CD4-positive, alpha-beta T cell treated with Interferon gamma for 1 hour (primary cell): ENCODE measurements around the gene SHB.

Experiments
- DNase-seq: peaks from one replicate; pipeline ENCODE4 v3.0.0-alpha.2; 2020

The SHB gene

DNA sequence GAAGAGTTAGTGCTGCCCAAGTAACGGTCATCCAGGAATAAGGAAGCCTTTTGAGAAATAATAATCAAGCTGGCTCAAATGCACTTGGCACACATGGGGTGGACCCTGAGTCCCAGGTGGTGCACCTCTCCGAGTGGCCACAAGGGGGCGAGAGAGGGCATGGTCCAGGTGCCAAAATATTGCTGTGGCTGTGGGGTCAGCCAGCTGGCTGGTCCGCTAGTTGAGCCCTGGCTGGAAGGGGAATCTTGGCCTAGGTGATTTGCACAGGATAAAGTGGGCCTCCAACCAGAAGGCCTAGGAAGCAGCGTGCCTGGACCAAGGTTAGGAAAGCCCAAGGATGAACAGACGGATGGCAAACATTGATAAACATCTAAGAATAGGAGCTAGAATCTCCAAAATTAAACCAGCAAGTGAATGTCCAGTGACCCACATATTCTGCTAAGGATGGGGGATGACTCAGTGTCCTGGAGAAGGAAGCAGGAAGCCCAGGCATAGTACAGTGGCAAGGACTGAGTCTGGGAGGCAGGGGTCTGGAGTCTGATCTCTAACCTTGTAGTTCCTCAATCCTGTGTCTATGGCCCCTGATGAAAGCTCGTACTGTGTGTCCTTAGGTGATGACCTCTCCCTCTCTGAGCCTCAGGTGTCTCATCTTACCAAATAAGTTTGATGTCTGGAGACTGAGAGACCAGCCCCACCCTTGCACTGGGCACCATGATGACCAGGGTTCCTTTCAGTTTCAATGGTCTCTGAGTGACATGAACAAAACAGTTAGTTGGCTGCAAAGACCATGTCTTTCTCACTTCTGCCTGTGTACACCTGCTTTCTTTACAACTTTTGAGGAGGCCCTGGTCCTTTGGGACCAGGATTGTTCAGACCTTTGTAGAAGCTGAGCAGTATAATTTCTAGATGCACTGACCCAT, 19.2 kb upstream of the SHB start:
- DNase-seq = peak; percentile 47

DNA sequence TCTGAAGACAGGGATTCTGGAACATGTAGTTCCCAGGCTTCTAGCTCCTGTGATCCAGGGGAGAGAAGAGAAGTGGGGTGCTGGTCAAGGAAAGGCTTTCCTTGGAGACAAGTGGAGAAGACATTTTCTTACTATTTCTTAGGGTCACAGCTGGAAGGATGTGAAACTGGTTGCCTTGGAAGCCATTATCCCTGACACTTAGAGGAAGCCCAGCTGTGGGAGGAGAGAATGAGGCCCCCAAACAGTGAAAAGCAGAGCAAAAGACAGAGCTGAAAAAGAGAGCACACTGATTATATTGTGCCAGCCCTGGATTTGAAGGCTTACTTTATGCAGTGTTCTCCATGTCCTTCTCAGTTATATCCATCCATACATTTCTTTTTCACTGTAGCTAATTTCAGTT, 17.5 kb upstream of the SHB start:
- DNase-seq = no peak

DNA sequence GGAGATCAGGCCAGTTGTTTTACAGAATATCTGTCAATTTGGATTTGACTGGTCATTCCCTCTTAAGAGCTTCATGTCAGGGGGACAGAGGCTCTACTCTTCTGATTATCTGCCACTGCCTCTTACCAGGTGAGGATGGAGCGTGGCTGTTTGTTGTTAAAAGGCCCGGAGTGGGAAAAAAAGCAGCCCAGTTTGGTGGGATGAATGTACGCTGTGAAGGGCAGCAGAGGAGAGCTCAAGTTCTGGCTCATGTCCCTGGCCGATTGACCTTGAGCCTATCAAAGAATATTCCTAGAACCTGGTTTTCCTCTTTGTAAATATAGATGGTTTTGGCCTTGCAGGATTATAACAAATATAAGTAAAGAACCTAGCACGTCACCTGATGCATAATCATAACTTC, 16.3 kb upstream of the SHB start:
- DNase-seq = no peak

DNA sequence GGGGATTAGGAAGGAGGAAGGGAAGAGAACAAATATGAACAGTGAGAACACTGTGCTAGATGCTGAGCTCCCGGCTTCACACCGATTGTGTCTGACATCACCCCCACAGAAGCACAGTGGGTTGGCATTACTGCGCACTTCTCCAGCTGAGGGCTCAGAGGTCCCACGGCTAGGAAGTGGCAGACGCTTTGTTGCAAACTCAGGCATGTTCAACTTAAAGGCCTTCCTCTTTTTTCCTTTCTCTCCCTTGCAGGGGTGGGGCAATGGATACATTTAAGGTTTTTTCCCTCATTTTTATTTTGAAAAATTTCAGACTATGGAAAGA, 15.5 kb upstream of the SHB start:
- DNase-seq = peak; percentile 14

DNA sequence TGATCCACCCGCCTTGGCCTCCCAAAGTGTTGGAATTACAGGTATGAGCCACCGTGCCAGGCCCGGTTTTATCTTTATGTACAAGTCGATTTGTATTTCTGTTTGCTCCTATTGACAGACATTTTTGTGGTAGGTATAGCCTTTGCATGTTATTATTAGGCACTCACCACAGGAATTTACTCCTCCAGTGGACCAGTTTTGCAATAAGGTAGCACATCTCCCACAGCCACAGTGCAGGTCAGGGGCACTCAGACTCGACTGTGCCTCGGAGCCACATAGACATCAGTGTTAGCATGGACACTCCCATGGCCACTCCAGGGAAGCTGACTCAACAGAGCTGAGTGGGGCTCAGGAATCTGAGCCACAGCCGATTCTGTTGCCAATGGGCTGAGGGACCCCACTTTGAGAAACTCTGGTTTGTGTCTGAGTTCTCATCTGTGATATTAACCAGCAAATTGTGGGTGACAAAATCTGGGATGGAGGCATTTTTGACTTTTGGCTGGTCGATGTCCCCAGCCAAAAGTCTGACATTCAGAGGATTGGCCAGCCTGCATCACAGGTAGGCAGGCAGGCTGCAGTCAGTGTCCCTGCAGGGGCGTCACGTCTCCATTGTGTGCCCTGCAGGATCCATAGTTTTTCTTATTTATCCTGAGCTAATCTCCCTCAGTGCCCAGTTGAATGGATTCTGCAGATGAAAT, 15.0 kb upstream of the SHB start:
- DNase-seq = no peak

DNA sequence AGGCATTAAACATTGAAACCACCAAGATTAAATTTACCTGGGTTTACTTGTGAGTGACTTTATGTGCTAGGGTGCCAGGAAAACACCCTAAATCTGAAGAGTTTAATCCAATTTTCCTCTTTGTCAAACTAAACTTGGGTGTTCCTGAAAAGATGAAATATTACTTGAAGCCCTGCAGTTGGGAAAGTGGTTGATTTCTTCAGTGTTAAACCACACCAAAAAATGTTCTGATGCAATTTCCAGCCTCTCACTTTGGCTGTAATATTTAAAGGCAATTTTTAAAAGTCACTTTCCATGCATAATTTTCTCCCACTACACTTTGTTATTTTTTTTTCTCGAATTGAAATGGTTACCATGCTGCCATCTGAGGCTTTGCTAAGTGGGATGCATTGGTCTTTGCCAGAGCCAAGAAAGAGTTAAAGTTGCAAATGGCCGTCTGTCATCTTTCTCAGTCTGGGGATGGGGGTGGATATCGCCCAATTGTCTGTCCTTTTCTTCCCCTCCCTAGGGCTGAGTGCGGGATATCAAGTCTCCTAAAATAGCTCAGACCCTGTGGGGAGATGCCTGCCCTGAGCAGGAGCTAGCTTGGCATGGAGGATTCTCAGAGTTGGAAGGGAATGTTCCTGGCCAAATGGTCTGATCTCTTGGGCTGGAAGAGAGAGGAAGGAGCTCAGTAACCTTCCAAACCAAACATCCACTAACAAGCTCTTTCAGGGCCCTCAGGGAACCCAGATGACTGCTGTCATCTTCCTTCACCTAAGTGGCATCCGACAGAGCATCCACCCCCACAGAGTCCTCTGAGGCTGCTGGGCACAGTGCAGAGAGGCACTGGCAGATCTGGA, 13.6 kb upstream of the SHB start:
- DNase-seq = no peak

DNA sequence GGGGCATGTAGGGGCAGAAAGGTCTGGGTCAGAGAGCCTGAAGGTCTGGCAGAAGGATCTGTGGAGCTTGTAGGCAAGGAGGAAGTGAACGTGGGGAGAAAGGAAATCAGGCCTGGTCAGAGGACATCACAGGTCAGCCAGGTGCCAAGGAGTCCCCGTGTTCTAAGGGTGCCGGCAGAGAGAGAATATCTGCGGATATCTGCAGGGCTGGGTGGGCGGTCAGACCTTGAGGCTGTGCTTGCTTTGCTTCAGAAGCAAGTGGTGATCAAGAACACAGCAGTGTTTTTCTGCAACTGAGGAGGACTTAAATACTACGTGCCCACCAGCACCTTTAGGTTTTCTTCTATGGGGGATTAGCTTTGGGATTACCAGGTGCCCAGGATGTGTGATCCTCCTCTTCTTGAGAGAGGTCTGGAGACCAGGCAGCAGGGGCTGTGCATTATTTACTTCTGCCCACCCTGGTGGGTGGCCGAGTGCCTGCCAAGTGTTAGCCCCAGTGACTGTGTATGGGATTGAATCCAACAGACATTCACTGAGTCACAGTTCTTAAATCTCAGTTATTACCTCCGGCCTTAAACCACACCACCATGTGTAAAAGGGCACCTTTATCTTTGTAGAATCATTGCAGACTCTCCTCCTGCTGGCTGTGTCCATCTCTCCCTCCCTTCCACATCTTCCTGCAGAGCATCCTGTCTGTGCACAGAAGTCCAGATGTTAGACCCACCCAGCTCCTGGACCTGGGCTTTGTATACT, 12.5 kb upstream of the SHB start:
- DNase-seq = no peak

DNA sequence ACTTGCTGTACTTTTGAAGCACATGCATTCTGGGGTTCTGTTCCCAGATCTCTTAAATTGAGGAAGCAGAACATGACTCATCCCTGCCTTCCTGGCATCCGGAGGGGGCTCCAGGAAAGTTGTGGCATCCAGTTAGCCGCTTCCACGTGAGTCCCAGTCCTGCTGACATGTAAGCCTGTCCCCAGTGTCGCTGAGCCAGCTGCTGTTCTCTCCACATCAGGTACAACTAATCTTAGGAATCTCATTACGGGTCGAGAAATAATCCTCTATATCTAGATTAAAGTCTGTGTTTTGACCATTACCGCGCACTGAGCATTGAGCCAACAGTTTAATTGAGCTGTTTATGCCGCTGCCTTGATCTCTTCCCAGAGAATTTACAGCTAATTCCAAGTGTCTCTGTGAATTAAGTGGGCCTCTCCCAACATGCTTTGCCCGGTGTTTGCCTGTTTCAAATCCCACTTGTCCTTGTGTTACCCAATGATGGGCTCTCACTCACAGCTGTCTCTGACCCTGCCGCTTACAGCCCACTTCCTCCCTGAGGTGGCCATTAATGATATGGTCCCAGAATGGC, 10.5 kb upstream of the SHB start:
- DNase-seq = peak; percentile 14

DNA sequence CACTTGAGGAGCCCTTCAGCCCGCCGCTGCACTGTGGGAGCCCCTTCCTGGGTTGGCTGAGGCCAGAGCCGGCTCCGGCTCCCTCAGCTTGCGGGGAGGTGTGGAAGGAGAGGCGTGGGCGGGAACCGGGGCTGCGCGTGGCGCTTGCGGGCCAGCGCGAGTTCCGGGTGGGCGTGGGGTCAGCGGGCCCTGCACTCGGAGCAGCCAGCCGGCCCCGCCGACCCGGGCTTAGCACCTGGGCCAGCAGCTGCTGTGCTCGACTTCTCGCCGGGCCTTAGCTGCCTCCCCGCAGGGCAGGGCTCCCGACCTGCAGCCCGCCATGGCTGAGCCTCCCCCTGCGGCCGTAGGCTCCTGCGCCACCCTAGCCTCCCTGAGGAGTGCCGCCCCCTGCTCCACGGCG, 6.2 kb upstream of the SHB start:
- no peak for DNase-seq

DNA sequence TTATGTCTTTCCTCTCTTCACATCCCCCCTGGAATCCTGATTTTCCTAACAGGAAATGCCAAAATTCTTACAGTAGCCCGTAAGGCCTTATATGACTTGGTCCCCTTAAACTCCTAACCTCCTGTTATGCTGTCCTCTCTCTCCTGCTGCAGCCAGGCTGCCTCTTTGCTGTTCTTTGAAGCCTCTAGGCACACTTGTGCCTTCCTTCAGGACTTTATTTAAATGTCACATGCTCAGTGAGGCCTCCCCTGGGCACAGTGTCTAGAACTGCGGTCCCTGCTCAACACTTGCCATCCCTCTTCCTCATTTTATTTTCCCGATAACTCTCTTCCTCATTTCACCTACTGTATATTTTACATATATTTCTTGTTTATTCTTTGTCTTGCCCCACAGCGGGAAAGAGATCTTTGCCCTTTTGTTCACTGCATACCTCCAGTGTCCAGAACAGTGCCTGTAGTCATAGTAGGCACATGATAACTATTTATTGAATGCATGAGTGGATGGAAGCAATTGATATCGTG, 5.5 kb upstream of the SHB start:
- no peak for DNase-seq

DNA sequence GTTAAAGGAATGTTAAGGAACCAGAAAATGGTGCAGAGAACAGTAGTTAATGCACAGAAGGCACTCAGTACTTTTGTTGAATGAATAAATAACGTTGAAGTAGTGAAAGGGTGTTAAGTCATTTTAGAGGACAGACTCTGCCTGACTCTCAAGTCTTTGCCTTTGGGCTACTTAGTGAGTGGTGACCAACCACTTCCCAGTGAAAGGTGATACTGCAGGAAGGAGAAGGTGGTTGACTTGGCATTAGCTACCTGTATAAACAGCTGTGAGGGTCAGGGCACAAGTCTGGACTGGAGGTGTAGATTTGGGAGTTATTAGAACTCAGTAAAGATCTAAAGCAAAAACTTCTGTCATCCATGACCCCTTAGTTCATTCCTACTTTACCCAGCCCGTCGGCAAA, 4.9 kb upstream of the SHB start:
- DNase-seq = no peak

DNA sequence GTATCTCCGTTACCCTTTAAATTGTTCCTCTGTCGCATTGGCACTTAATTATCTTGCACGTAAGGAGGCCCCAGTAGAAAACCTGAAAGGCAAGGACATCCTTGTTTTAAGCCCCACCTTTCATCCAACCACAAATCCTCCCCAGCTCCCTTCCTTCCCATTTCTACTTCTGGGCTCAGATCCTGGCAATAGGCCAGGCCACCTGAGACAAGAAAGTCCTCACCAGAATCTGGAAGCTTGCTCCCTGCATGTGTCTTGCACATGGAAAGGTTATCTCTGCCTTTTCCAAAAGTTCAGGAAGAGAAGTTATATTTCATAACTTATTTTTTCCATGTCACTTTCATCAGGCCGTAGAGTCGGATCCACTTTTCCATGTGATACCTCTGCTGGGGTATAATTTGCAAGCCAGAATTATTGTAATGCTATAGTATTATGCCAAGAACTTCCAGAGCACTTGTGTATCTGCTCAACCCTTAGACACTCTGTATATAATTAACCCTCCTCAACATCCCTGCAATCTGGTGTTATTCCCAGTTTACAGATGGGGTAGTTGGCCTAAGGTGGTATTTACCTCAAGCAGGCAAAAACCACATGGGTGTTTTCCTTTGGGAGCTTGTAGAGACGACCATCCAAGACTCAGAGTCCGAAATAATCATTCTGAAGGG, 2.6 kb upstream of the SHB start:
- DNase-seq = no peak

DNA sequence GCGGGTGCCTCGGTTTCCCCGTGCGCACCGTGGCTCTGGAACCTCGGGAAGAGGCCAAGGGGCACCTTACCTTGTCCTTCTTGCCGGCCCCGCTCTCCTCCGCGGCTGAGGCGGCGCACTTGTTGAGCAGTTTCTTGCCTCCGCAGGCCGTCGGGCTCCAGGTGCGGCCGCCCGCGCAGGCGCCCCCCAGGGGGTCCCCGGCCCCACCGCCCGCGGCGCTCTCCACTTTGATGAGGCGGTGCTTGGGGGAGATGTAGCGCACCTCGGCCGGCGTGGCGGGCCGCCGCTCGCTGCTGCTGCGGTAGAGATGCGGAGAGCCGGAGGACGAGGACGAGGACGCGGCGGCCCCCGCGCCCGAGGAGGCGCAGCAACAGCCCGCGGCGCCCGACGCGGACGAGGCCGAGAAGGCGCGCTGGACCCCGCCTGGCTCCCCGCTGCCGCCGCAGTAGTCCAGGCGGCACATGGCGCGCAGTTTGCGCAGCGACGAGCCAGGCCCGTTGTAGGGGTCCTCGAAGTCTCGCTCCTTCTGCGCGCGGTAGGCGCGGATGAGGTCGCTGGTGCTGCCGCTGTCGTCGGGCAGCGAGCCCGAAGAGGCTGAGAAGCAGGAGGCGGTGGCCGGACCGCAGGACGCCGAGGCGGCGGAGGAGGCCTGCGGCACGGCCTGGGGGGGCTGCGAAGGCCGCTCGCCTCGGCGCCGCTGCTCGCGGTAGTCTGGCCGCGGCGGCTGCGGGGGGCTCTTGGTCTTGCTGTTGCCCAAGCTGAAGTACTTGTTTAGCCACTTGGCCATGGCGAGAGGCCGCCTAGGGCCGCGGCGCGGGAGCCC, 957 bp downstream of the SHB start:
- DNase-seq = no peak

DNA sequence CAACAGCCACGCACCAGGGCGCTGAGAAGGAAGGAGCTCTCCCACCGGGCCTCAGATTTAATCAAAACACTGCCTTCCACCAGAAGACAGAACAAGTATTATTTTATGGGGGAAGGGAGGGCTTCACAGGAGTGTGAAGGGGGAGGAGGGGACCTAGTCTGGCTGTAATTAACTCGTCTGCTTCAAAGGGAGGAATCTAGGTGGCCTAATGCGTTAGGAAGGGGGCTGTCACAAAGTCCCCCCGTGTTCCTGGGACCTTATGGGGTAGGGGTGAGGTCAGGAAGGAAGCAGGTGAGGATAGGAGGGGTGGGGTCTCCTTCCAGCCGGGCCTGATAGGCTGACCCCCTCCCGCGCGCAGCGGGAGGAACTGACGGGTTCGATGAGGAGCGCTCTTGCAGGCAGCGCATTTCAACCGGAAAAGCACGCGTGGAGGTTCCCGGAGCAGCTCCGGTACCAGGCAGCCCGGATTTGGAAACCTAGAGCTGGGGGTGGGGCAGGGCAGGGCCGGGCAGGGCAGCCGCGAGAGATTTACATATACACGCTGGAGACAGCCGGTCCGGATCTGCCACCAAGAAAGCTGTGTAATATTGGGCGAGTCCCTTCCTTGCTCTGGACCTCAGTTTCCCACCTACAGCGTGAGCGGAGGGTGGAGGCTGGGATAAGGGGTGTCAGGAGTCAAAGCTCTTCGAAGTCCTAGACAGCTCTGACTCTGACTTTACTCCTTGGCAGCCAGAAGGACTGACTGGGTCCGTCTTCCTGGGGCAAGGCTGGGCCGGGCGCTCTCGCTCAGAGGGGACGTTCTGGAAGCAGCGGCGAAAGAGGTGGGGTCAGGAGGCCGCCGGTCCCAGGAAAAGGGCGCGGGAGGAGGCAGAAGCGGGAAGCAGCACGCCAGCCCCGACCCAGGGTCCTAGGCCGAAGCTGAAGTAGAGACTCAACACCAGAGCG, 1.8 kb downstream of the SHB start:
- peak; percentile 10 for DNase-seq

DNA sequence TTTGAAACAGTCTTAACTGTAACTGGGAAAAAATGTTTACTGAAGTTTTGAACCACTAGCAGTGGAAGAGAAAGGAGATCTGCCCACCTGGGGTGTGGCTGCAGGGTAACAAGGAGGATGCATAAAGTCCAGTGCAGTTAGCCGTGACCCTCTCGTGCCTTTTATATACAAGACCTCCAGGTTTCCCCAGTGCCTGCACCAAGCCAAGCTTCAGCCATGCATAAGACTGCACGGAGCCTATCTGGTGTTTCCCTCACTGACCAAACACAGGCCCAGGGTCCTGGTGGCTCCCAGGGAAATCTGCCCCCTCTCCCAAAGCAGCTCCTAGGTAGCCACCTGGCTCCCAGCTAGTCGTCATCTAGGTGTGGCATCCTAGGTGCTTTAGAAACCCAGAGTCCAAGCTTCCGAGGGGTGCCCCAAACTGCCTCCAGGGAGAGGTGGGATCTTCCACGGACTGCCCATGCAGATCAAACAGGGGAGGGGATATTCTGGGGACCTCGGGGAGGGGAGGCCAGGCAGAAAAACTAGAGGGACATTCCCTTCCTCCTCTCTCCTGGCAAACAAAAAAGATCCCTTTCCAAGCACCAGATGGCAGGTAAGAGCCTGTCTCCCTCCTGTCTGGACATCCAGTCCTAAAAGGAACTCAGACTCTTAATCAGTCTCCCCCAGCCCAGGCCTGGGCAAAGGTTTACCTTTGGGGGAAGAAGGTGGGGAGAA, 2.7 kb downstream of the SHB start:
- no peak for DNase-seq

DNA sequence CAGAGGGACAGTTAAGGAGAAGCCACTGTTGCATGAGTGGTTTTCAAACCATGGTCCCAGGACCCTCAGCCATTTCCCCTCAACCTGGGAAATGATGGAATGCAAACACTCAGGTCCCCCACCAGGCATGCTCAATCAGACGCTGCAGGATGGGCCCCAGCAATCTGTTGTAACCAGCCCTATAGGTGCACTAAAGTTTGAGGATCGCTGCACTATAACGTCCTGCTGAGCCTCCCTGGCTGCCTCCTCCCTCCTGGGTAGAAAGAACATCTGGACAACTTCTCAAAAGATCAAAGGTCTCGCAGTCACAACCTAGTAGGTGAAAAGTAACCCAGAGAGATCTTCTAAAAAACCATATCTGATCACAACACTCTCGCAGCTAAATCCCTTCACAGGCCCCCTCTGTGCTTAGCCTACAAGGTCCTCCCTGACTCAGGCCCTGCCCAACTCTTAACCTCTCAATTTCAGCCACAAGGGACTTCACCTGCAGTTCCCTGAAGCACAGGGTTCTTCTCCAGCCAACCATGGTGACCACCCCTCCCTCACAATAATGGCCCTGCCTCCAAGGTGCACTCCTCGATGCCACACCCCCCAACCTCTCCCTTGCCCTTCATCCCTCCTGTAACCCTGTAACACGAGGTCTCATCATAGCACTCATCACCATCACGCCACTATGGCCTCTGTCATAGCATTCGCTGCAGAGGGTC, 3.5 kb downstream of the SHB start:
- DNase-seq = no peak

DNA sequence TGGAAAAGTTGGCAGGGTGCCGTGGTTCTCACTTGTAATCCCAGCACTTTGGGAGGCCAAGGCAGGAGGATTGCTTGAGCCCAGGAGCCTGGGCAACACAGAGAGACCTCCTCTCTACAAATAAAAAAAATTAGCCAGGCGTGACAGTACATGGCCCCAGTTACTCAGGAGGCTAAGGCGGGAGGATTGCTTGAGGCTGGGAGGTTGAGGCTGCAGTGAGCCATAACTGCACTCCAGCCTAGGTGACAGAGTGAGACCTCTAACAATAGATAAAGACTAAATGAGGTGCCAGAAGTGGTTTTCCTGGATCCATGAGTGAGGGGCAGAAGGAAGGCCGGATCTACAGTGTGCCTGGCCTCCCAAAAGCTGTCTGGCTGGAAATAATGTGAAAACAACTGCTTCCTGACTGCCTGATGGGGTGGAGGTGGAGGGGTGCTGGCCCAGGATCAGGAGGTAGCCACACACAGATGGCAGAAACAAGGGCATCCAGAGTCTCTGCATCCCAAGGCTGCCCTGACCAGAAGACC, 4.1 kb downstream of the SHB start:
- DNase-seq = no peak

DNA sequence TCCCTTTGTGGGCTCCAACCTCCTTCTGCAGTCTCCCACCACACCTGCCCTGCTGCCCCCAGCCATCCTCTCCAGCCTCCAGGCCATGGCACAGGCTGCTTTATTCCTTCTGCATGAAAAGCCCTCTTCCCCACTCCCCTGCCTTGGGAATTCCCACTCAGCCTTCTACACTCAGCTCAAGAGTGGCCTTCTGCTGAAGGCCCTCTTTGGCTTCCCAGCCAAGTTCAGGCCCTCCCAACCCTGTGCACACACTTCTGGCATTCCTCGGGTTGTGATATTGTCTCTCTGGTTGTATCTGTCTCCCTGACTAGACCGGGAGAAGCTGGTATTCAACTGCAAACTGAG, 5.7 kb downstream of the SHB start:
- no peak for DNase-seq
